ENCODE data around the gene ARSI.

DNA sequence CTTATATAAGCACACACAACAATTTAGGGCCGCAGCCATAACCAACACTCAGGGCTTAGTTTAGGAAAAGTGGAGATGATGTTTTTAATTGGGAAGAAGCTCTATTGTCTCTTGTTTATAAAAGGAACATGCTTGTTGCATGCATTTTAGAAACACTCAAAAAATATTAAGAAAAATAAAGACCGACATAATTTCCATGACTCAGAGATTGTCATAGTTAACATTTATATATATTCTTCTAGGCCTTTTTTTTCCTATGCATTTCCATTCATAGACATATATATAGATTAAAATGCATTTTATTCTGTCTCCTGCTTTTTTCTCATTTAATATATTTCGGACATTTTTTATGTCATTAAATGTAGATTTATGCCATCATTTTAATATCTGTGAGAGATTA is 13.6 kb upstream of the ARSI start:
- no peak for TF ChIP-seq POLR2AphosphoS5 (IDR thresholded peaks at IDR 0.05; ENCODE audit: low read depth)
- TF ChIP-seq, protein P1, sequence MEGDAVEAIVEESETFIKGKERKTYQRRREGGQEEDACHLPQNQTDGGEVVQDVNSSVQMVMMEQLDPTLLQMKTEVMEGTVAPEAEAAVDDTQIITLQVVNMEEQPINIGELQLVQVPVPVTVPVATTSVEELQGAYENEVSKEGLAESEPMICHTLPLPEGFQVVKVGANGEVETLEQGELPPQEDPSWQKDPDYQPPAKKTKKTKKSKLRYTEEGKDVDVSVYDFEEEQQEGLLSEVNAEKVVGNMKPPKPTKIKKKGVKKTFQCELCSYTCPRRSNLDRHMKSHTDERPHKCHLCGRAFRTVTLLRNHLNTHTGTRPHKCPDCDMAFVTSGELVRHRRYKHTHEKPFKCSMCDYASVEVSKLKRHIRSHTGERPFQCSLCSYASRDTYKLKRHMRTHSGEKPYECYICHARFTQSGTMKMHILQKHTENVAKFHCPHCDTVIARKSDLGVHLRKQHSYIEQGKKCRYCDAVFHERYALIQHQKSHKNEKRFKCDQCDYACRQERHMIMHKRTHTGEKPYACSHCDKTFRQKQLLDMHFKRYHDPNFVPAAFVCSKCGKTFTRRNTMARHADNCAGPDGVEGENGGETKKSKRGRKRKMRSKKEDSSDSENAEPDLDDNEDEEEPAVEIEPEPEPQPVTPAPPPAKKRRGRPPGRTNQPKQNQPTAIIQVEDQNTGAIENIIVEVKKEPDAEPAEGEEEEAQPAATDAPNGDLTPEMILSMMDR (IDR thresholded peaks at IDR 0.05; ENCODE audit: insufficient read depth, low read length): no peak
- no peak for TF ChIP-seq GABPA (IDR thresholded peaks at IDR 0.05; ENCODE audit: low read depth)
